ENCODE results near the gene LRRK2. TPM values are rescaled to one million over a fixed set of nuclear protein-coding genes. Genes with fewer than 3 reads are reported as not detected.

Gene LRRK2
- total and polyA plus RNA-seq, 2 donors from 2014 or later, result 8.6 to 110 TPM

- Histone ChIP-seq H3K9ac (ENCODE audit: low read length in 3 of 3) (no peak overlapping the region), H3K4me1 (ENCODE audit: control insufficient read depth in 2 of 3, insufficient read depth in 2 of 3, low read depth in 1 of 3, low read length in 3 of 3) (no peaks in the 10 kb centered on the region), H3K9me3 (ENCODE audit: control insufficient read depth in 2 of 3, insufficient read depth in 1 of 3, low read length in 3 of 3) (no peaks in the 10 kb centered on the region), H3K4me3 (ENCODE audit: low read length in 3 of 3) (no peak overlapping the region), H3K27ac (ENCODE audit: low read depth in 2 of 2, low read length in 2 of 2) (no peak overlapping the region), H3K36me3 (ENCODE audit: control insufficient read depth in 2 of 3, insufficient read depth in 3 of 3, low read length in 3 of 3) (peaks cover 0 to 8% (median 4%) of the 10 kb centered on the region in 3 donors), H3K27me3 (ENCODE audit: control insufficient read depth, insufficient read depth, low read length) (no peaks in the 10 kb centered on the region)
- intact Hi-C loops (cut with DNase I), result no loop called here
- DNase-seq (no peak), FAIRE-seq (no peak)
- TF ChIP-seq CTCF (IDR thresholded peaks at IDR 0.05; ENCODE audit: borderline replicate concordance, extremely low read depth, insufficient read depth), result no peak
Observed at GRCh38 chr12:40254455-40255085, 29.8 kb downstream of the LRRK2 start.

- Histone ChIP-seq H3K9me3 (ENCODE audit: control insufficient read depth in 2 of 3, insufficient read depth in 1 of 3, low read length in 3 of 3) (no peaks in the 10 kb centered on the region), H3K9ac (ENCODE audit: low read length in 3 of 3) (no peak overlapping the region), H3K4me3 (ENCODE audit: low read length in 3 of 3) (no peak overlapping the region), H3K27me3 (ENCODE audit: control insufficient read depth, insufficient read depth, low read length) (no peaks in the 10 kb centered on the region), H3K27ac (ENCODE audit: low read depth in 2 of 2, low read length in 2 of 2) (no peak overlapping the region), H3K4me1 (ENCODE audit: control insufficient read depth in 2 of 3, insufficient read depth in 2 of 3, low read depth in 1 of 3, low read length in 3 of 3) (no peaks in the 10 kb centered on the region), H3K36me3 (ENCODE audit: control insufficient read depth in 2 of 3, insufficient read depth in 3 of 3, low read length in 3 of 3) (peaks cover 0 to 13% (median 7%) of the 10 kb centered on the region in 3 donors)
- TF ChIP-seq CTCF (IDR thresholded peaks at IDR 0.05; ENCODE audit: borderline replicate concordance, extremely low read depth, insufficient read depth), result no peak
- DNase-seq (no peak), FAIRE-seq (no peak)
- intact Hi-C loops (cut with DNase I), result no loop called here
Observed at GRCh38 chr12:40258371-40258770, 33.6 kb downstream of the LRRK2 start.

GRCh38 chr12:40261937-40262336 is 37.1 kb downstream of the LRRK2 start:
- Histone ChIP-seq H3K36me3 (ENCODE audit: control insufficient read depth in 2 of 3, insufficient read depth in 3 of 3, low read length in 3 of 3) (peaks cover 0 to 12% (median 7%) of the 10 kb centered on the region in 3 donors), H3K9ac (ENCODE audit: low read length in 3 of 3) (no peak overlapping the region), H3K27ac (ENCODE audit: low read depth in 2 of 2, low read length in 2 of 2) (no peak overlapping the region), H3K27me3 (ENCODE audit: control insufficient read depth, insufficient read depth, low read length) (no peaks in the 10 kb centered on the region), H3K9me3 (ENCODE audit: control insufficient read depth in 2 of 3, insufficient read depth in 1 of 3, low read length in 3 of 3) (peaks cover 0 to 3% (median 0%) of the 10 kb centered on the region in 3 donors), H3K4me1 (ENCODE audit: control insufficient read depth in 2 of 3, insufficient read depth in 2 of 3, low read depth in 1 of 3, low read length in 3 of 3) (no peaks in the 10 kb centered on the region), H3K4me3 (ENCODE audit: low read length in 3 of 3) (no peak overlapping the region)
- intact Hi-C loops (cut with DNase I), result no loop called here
- no peak for TF ChIP-seq CTCF (IDR thresholded peaks at IDR 0.05; ENCODE audit: borderline replicate concordance, extremely low read depth, insufficient read depth)
- DNase-seq, result no peak
- no peak for FAIRE-seq

GRCh38 chr12:40262657-40263056 is 37.9 kb downstream of the LRRK2 start:
- Histone ChIP-seq H3K36me3 (ENCODE audit: control insufficient read depth in 2 of 3, insufficient read depth in 3 of 3, low read length in 3 of 3) (peaks cover 0 to 12% (median 7%) of the 10 kb centered on the region in 3 donors), H3K9ac (ENCODE audit: low read length in 3 of 3) (no peak overlapping the region), H3K27ac (ENCODE audit: low read depth in 2 of 2, low read length in 2 of 2) (no peak overlapping the region), H3K27me3 (ENCODE audit: control insufficient read depth, insufficient read depth, low read length) (no peaks in the 10 kb centered on the region), H3K4me1 (ENCODE audit: control insufficient read depth in 2 of 3, insufficient read depth in 2 of 3, low read depth in 1 of 3, low read length in 3 of 3) (no peaks in the 10 kb centered on the region), H3K4me3 (ENCODE audit: low read length in 3 of 3) (no peak overlapping the region), H3K9me3 (ENCODE audit: control insufficient read depth in 2 of 3, insufficient read depth in 1 of 3, low read length in 3 of 3) (peaks cover 0 to 3% (median 0%) of the 10 kb centered on the region in 3 donors)
- FAIRE-seq, result no peak
- TF ChIP-seq CTCF (IDR thresholded peaks at IDR 0.05; ENCODE audit: borderline replicate concordance, extremely low read depth, insufficient read depth), result no peak
- intact Hi-C loops (cut with DNase I), result no loop called here
- DNase-seq, result no peak
